GM12873 (cell line): ENCODE measurements around the gene CSDE1.

Experiments used
- TF ChIP-seq, protein P1 (sequence below): IDR thresholded peaks from 2 replicates; pipeline ENCODE4 v1.5.1; 2012; ENCODE audit warnings: low read depth, mild to moderate bottlenecking, moderate library complexity, low read length, control low read depth; ENCODE audit not compliant: insufficient read depth; ENCODE audit errors: missing control alignments

The CSDE1 gene

DNA sequence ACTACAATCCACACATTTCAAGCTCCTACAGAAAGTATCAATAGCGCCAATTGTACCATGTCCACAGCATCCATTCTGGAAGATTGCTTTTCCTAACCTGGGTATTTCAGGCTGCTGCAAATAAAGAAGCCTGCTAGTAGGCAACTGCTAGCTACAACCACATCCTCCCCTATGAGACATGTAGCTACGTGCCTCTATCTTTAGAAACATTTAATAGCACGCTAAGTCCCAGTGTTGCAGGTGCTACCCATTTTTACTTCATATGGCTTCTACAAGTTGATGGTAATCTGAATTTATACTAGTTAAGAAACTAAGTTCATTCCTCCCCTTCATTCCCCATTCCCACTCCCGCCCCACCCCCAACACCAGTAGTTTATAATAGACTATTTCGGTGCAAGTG is 55.0 kb downstream of the CSDE1 start:
- TF ChIP-seq, protein P1, sequence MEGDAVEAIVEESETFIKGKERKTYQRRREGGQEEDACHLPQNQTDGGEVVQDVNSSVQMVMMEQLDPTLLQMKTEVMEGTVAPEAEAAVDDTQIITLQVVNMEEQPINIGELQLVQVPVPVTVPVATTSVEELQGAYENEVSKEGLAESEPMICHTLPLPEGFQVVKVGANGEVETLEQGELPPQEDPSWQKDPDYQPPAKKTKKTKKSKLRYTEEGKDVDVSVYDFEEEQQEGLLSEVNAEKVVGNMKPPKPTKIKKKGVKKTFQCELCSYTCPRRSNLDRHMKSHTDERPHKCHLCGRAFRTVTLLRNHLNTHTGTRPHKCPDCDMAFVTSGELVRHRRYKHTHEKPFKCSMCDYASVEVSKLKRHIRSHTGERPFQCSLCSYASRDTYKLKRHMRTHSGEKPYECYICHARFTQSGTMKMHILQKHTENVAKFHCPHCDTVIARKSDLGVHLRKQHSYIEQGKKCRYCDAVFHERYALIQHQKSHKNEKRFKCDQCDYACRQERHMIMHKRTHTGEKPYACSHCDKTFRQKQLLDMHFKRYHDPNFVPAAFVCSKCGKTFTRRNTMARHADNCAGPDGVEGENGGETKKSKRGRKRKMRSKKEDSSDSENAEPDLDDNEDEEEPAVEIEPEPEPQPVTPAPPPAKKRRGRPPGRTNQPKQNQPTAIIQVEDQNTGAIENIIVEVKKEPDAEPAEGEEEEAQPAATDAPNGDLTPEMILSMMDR: no peak

DNA sequence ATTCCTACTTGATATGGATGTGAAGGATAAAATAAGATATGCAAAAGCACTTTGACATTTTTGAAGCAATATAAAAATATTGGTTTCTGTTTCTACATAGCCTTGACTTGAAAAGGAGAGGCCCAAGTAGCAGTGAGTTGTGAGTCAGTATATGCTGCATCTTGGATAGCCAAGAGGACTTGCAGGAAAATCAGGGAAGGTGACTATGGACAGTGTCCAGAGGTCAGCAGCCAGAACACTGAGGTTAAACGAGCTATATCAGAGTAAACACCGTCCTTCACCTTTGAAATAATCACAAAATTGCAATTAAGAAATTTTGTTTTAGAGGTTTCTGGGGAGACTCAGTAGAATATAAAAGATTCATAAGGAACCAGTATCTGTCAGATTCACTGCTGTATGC is 55.9 kb downstream of the CSDE1 start:
- TF ChIP-seq, protein P1: no peak

DNA sequence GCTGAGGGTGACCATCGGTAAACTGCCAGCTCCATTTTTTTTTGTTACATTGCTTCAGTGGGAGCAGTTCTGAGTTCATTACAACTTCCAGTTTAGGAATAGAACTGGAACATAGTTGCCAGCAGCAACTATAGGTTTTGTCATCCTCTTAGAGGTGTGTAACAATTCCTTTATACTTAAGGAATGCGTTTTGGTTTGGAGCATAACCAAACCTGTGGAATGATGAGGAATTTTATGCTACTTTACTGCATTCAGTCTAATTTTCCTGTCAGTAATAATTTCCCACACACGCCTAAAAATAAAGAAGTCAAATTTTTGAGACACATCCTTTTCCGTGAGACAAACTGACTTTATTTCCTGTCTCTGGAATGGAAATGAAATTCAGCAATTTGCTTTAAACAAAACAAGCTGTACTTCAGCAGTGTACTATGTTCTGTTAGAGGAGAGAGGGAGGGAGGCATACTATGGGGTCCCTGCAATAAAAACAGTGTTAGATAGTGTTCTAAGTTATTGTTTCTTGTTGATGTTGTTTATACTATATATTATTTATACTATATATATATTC is 57.7 kb downstream of the CSDE1 start:
- TF ChIP-seq, protein P1: no peak

DNA sequence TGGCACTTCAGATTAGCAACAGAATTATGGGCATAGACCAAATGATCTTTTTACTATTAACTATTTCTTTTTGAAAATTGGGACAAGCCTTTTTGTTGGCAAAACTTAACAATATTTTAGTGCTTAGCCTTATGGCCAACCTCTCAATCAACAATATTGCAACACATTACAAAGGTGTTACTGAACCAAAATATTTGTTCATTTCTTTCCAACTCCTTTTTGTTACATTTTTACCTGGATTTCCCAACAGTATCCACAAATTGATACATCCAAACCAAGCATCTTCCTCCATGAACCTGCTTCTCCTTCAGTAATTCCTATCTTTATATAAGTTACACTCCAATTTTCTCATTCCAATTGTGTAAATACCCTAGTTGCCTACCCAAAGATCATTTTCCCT is 61.0 kb downstream of the CSDE1 start:
- TF ChIP-seq, protein P1: no peak

DNA sequence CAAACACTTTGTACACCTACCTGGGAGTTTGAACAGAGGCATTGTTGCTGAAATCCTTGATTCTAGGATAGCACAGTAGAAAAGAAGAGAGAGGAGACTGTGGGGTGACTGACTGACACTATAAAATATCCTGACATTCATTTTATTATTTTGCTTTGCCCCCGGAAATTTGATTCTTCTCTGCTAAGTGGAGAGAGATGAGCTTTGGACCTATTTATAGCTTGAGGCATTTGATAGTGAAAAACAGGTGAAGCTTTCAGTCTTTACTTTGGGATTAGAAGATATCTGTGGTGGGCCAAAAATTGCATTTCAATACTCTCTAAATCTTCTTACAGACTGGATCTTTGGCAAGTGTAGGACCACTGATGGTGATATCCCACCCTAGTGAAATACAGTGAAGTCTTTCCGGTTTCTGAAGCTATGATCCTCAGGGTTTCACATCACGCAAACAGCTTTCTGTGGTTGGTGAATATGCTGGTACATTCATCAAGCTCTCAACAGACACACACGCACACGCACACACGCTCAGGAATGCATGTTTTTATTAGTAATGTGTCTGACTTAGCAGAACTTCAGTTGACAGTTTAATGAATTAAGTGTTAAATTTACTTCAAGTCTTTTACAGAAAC is 62.2 kb downstream of the CSDE1 start, which contains the start of gene AMPD1:
AMPD1 (minus strand) TSS at position 117 of the 629 bp plus-strand sequence; CDS start at position 42, 75 bp downstream.
- TF ChIP-seq, protein P1: no peak

DNA sequence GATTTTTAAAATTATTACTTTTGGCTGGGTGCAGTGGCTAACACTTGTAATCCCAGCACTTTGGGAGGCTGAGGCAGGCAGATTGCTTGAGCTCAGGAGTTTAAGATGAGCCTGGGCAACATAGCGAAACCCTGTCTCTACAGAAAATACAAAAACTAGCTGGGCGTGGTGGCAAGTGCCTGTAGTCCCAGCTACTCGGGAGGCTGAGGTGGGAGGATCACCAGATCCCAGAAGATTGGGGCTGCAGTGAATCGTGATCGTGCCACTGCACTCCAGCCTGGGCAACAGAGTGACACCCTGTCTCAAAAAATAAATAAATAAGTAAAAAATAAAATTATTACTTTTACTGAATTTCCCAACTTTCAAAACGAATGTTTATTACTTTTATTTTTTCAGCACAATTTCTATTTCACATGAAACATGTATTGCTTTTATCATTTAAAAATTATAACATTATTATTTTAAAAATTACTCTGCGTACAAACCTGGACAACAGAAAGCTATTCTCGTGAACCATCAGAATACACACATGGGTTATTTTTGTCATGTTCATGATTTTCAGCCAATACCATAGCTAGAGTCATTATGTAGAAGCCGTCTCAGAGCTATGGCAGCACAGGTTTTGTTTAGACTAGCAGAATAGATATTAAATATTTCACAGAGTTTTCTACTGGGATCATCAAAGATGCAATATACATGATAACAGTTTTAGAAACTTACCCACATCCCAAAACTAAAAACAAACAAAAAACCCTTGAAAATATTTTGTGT is 63.1 kb downstream of the CSDE1 start:
- TF ChIP-seq, protein P1: no peak

DNA sequence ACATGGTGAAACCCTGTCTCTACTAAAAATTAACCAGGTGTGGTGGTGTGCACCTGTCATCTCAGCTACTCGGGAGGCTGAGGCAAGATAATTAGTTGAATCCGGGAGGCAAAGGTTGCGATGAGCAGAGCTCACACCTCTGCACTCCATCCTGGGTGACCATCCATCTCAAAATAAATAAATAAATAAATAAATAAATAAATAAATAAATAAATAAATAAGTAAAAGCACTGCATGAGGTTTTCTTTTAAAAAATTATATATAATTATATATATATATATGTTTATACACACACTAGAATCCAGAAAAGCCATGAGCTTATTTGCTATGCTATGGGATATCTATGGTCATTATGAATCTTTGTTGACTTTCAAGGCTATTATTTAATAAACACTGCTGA is 64.8 kb downstream of the CSDE1 start:
- TF ChIP-seq, protein P1: no peak
